Endothelial cell of umbilical vein (primary cell): ENCODE results near the gene ELP4. TPM values are rescaled to one million over a fixed set of nuclear protein-coding genes. Genes with fewer than 3 reads are reported as not detected.

Experiments used
- BruUV-seq: library from RNA; stranded (reverse); fragments of 400-500 nt; replicated peaks from 2 replicates; lab custom pipeline; 2021; lab: Mats Ljungman, UMichigan
- CTCF ChIA-PET: fragments of 300-600, 350-600 bp; sonication (Branson Sonifier 250); formaldehyde crosslinking; loops from one replicate; lab custom pipeline; 2021; ENCODE audit warnings: antibody characterized with exemption, inconsistent platforms; lab: Charles Lee
- POLR2A ChIA-PET: fragments of 300-600, 350-600 bp; sonication (Branson Sonifier 250); formaldehyde crosslinking; loops from one replicate; lab custom pipeline; 2021; ENCODE audit warnings: antibody characterized with exemption, inconsistent platforms; lab: Charles Lee
- DNase-seq: peaks from one replicate; pipeline ENCODE4 v3.0.0-alpha.2; 2011; ENCODE audit warnings: low read depth, low spot score
- FAIRE-seq: peaks from 2 replicates; lab custom pipeline; 2011; peaks lifted over from hg19 to GRCh38; lab: Jason Lieb, UNC
- H2AFZ ChIP-seq: 2 replicates; pipeline ENCODE4 v1.6.0; 2012; ENCODE audit warnings: low read depth, low read length, control low read depth, inconsistent platforms
- H3K27ac ChIP-seq: 2 replicates; pipeline ENCODE4 v1.5.1; 2011; ENCODE audit warnings: low read depth, mild to moderate bottlenecking, control low read depth, low read length, moderate library complexity; ENCODE audit not compliant: insufficient read depth
- H3K27me3 ChIP-seq, 2 experiments: 2 replicates each; pipeline versions ENCODE4 v1.6.0 to v1.6.1; 2011; ENCODE audit warnings: low read length in 2 of 2, mixed read lengths in 1 of 2; ENCODE audit not compliant: control insufficient read depth in 2 of 2, insufficient read depth in 2 of 2
- H3K36me3 ChIP-seq, 2 experiments: 2 replicates in 1 of 2; 3 replicates in 1 of 2; pipeline ENCODE4 v1.5.1; 2011; ENCODE audit warnings: low read length in 2 of 2, mild to moderate bottlenecking in 1 of 2, moderate library complexity in 1 of 2; ENCODE audit not compliant: control insufficient read depth in 2 of 2, insufficient read depth in 2 of 2; ENCODE audit errors: extremely low read depth in 1 of 2
- H3K4me1 ChIP-seq: 3 replicates; pipeline ENCODE4 v1.5.1; 2011; ENCODE audit warnings: mild to moderate bottlenecking, low read length; ENCODE audit not compliant: control insufficient read depth, insufficient read depth; ENCODE audit errors: extremely low read depth
- H3K4me2 ChIP-seq: 2 replicates; pipeline ENCODE4 v1.6.1; 2011; ENCODE audit warnings: low read length, control low read depth, mixed read lengths; ENCODE audit not compliant: insufficient read depth
- H3K4me3 ChIP-seq, 3 experiments: fragments of 200-600 bp in 1 of 3; sonication (generic), shearing (Covaris generic) in 1 of 3; replicated peaks in 1 of 3; 2 replicates each; pipeline ENCODE4 v1.5.1; 2011 to 2016; ENCODE audit warnings: control low read depth in 3 of 3, low read length in 3 of 3, mild to moderate bottlenecking in 2 of 3, inconsistent platforms in 1 of 3, low read depth in 1 of 3, moderate library complexity in 1 of 3; ENCODE audit not compliant: insufficient read depth in 1 of 3
- H3K79me2 ChIP-seq: 2 replicates; pipeline ENCODE4 v1.6.0; 2012; ENCODE audit warnings: low read length, inconsistent platforms; ENCODE audit not compliant: control insufficient read depth, insufficient read depth
- H3K9ac ChIP-seq: replicated peaks from 2 replicates; pipeline ENCODE3; 2011; ENCODE audit warnings: low read length, control low read depth; ENCODE audit not compliant: insufficient read depth; ENCODE audit errors: extremely low read depth
- H3K9me1 ChIP-seq: replicated peaks from 3 replicates; pipeline ENCODE4 v1.6.0; 2011; ENCODE audit warnings: mild to moderate bottlenecking, low read length; ENCODE audit not compliant: control insufficient read depth, insufficient read depth; ENCODE audit errors: extremely low read depth
- H3K9me3 ChIP-seq: replicated peaks from 2 replicates; pipeline ENCODE4 v1.5.1; 2012; ENCODE audit warnings: low read length, inconsistent platforms; ENCODE audit not compliant: control insufficient read depth, insufficient read depth
- H4K20me1 ChIP-seq: replicated peaks from 2 replicates; pipeline ENCODE3; 2011; ENCODE audit warnings: mild to moderate bottlenecking, low read length; ENCODE audit not compliant: control insufficient read depth, insufficient read depth; ENCODE audit errors: extremely low read depth
- EZH2 ChIP-seq: IDR thresholded peaks from 2 replicates; pipeline ENCODE4 v1.6.1; 2012; ENCODE audit warnings: borderline replicate concordance, low read depth, mild to moderate bottlenecking, moderate library complexity, low read length, inconsistent platforms; ENCODE audit not compliant: severe bottlenecking
- FOS ChIP-seq: IDR thresholded peaks from 2 replicates; pipeline ENCODE4 v1.6.1; 2011; ENCODE audit warnings: mild to moderate bottlenecking, low read length, moderate library complexity, borderline replicate concordance; ENCODE audit not compliant: insufficient read depth
- GATA2 ChIP-seq: IDR thresholded peaks from 2 replicates; pipeline ENCODE4 v1.7.0; 2011; ENCODE audit warnings: low read depth, mild to moderate bottlenecking, moderate library complexity, mixed read lengths, low read length; ENCODE audit not compliant: insufficient read length, insufficient read depth
- JUN ChIP-seq: IDR thresholded peaks from 2 replicates; pipeline ENCODE4 v1.6.1; 2011; ENCODE audit warnings: borderline replicate concordance, low read depth; ENCODE audit not compliant: insufficient read length, insufficient read depth
- MAX ChIP-seq: IDR thresholded peaks from 2 replicates; pipeline ENCODE4 v1.6.1; 2011; ENCODE audit not compliant: insufficient read depth, insufficient read length
- MYC ChIP-seq: IDR thresholded peaks from one replicate; pipeline ENCODE4 v1.6.1; 2011; ENCODE audit warnings: mild to moderate bottlenecking, low read depth, low read length
- POLR2A ChIP-seq: IDR thresholded peaks from 2 replicates; pipeline ENCODE4 v1.6.1; 2012; ENCODE audit warnings: low read depth, mild to moderate bottlenecking, control low read depth, low read length
- POLR2AphosphoS5 ChIP-seq: IDR thresholded peaks from 2 replicates; pipeline ENCODE4 v1.6.1; 2012; ENCODE audit warnings: low read depth, mild to moderate bottlenecking, control low read depth, low read length, moderate library complexity; ENCODE audit not compliant: insufficient read depth
- dilution Hi-C: fragments of 300-500 bp; cut with MboI; formaldehyde crosslinking; loops from one replicate; pipeline ENCODE4 v1.15.0; 2019; ENCODE audit warnings: low sequenced_read_pairs; ENCODE audit not compliant: extremely low pct_ligation_motif_present
- intact Hi-C: fragments of 100-400 bp; cut with micrococcal nuclease; formaldehyde crosslinking; loops from one replicate; pipeline ENCODE4 v1.10.0; 2022
- polyA plus RNA-seq, 4 experiments: library from polyadenylated mRNA; depleted of rRNA in 3 of 4; stranded (reverse) in 3 of 4; unstranded in 1 of 4; fragments of >200 nt; gene quantifications; 2 replicates each; pipeline versions ENCODE4 v1.2.1 to v1.2.3, GENCODE V29; 2011 to 2012; ENCODE audit warnings: missing spikeins in 1 of 4
- total RNA-seq: library from RNA; stranded (reverse); gene quantifications from 2 replicates; pipeline ENCODE4 v1.2.3, GENCODE V29; 2021
- TF ChIP-seq, protein P1 (sequence below), 2 donors: IDR thresholded peaks; 1 replicate in 1 of 2; 2 replicates in 1 of 2; pipeline ENCODE4 v1.5.1; 2011; ENCODE audit warnings: low read length in 2 of 2, mild to moderate bottlenecking in 2 of 2, moderate library complexity in 2 of 2, control low read depth in 1 of 2, inconsistent platforms in 1 of 2, low read depth in 1 of 2; ENCODE audit not compliant: insufficient read depth in 1 of 2; ENCODE audit errors: extremely low read depth in 1 of 2

Gene ELP4
- total and polyA plus RNA-seq, 2 donors (not counting 3 experiments of a cell fraction or from before 2014, with no cell fraction given), result 11.6 to 16.3 TPM

- BruUV-seq, result no TSS peak
- no peak overlapping the region for H3K4me2 ChIP-seq
- H3K4me1 ChIP-seq, result no peaks in the 10 kb centered on the region
- POLR2A ChIA-PET, result no interaction called here
- intact Hi-C loops (no loop called here), dilution Hi-C loops (no loop called here)
- no peaks in the 10 kb centered on the region for H3K36me3 ChIP-seq
- no peak overlapping the region for H3K9ac ChIP-seq
- no peak for TF ChIP-seq GATA2
- no peak for TF ChIP-seq JUN
- no peak for TF ChIP-seq POLR2AphosphoS5
- TF ChIP-seq MAX, result no peak
- TF ChIP-seq FOS, result no peak
- TF ChIP-seq MYC, result no peak
- no peak for TF ChIP-seq EZH2
- TF ChIP-seq, protein P1, sequence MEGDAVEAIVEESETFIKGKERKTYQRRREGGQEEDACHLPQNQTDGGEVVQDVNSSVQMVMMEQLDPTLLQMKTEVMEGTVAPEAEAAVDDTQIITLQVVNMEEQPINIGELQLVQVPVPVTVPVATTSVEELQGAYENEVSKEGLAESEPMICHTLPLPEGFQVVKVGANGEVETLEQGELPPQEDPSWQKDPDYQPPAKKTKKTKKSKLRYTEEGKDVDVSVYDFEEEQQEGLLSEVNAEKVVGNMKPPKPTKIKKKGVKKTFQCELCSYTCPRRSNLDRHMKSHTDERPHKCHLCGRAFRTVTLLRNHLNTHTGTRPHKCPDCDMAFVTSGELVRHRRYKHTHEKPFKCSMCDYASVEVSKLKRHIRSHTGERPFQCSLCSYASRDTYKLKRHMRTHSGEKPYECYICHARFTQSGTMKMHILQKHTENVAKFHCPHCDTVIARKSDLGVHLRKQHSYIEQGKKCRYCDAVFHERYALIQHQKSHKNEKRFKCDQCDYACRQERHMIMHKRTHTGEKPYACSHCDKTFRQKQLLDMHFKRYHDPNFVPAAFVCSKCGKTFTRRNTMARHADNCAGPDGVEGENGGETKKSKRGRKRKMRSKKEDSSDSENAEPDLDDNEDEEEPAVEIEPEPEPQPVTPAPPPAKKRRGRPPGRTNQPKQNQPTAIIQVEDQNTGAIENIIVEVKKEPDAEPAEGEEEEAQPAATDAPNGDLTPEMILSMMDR (IDR thresholded peaks at IDR 0.05; ENCODE audit: extremely low read depth in 1 of 2, insufficient read depth in 1 of 2, low read depth in 1 of 2, low read length in 2 of 2), result no peak
- TF ChIP-seq POLR2A, result no peak
- H3K27me3 ChIP-seq, result no peaks in the 10 kb centered on the region
- H3K4me3 ChIP-seq, result no peak overlapping the region
- CTCF ChIA-PET, result interaction anchor here (1.2 to 3.7 kb wide), 5 partner anchors 9 to 23 kb away, joined by 3 to 27 read pairs (median 4); no protein-coding TSS in a partner anchor
- no peaks in the 10 kb centered on the region for H3K79me2 ChIP-seq
- no peaks in the 10 kb centered on the region for H3K9me3 ChIP-seq
- H3K9me1 ChIP-seq, result no peaks in the 10 kb centered on the region
- no peak for DNase-seq
- no peaks in the 10 kb centered on the region for H4K20me1 ChIP-seq
- FAIRE-seq, result no peak
- no peak overlapping the region for H3K27ac ChIP-seq
- H2AFZ ChIP-seq, result no peak overlapping the region
These were observed 154.6 kb downstream of the ELP4 start for GRCh38 chr11:31664129-31664528.
